GM23338 (cell line): Measurements from ENCODE around the gene HIVEP1. TPM values are rescaled to one million over a fixed set of nuclear protein-coding genes. Genes with fewer than 3 reads are reported as not detected.

ENCODE experiments used
- ATAC-seq: fragments of 200-7000 bp; cut with Tn5 transposase; 3 replicates; pipeline ENCODE4 v1.9.1; 2020
- DNase-seq: peaks from one replicate; pipeline ENCODE4 v3.0.0-alpha.2; 2015; ENCODE audit warnings: low spot score
- H2AFZ ChIP-seq: fragments of 200-600 bp; sonication (generic); 2 replicates; pipeline ENCODE4 v1.8.0; 2016; ENCODE audit warnings: antibody characterized with exemption, mild to moderate bottlenecking, moderate library complexity
- H3F3A ChIP-seq: fragments of 200-600 bp; sonication (generic); replicated peaks from 2 replicates; pipeline ENCODE4 v1.8.0; 2017; ENCODE audit warnings: antibody characterized with exemption, mixed run types, low read depth
- H3K27ac ChIP-seq: fragments of 200-600 bp; sonication (generic); 2 replicates; pipeline ENCODE4 v1.6.1; 2016; ENCODE audit warnings: low read depth
- H3K27me3 ChIP-seq: fragments of 200-600 bp; sonication (generic); 2 replicates; pipeline ENCODE4 v1.8.0; 2016; ENCODE audit warnings: mild to moderate bottlenecking, mixed run types, moderate library complexity; ENCODE audit not compliant: insufficient read depth
- H3K36me3 ChIP-seq: fragments of 200-600 bp; sonication (generic); 2 replicates; pipeline ENCODE4 v1.8.0; 2016; ENCODE audit warnings: mild to moderate bottlenecking; ENCODE audit not compliant: insufficient read depth
- H3K4me1 ChIP-seq: fragments of 200-600 bp; sonication (generic); 2 replicates; pipeline ENCODE4 v1.8.0; 2016; ENCODE audit warnings: mild to moderate bottlenecking, moderate library complexity; ENCODE audit not compliant: insufficient read depth
- H3K4me2 ChIP-seq: fragments of 200-600 bp; sonication (generic); 2 replicates; pipeline ENCODE4 v1.7.1; 2017; ENCODE audit warnings: mixed run types
- H3K4me3 ChIP-seq: fragments of 200-600 bp; sonication (generic); 2 replicates; pipeline ENCODE4 v1.6.1; 2016; ENCODE audit warnings: mixed run types
- H3K79me2 ChIP-seq: fragments of 200-600 bp; sonication (generic); replicated peaks from 2 replicates; pipeline ENCODE4 v1.8.0; 2017; ENCODE audit warnings: mild to moderate bottlenecking; ENCODE audit not compliant: insufficient read depth
- H3K9me2 ChIP-seq: fragments of 200-600 bp; sonication (generic); 2 replicates; pipeline ENCODE4 v1.8.0; 2017; ENCODE audit not compliant: insufficient read depth
- H4K20me1 ChIP-seq: fragments of 200-600 bp; sonication (generic); replicated peaks from 2 replicates; pipeline ENCODE4 v1.8.0; 2017; ENCODE audit warnings: mild to moderate bottlenecking; ENCODE audit not compliant: insufficient read depth
- H3K27ac Mint-ChIP-seq: 2 replicates; pipeline ENCODE4 v1.8.0; 2020; ENCODE audit warnings: inconsistent platforms, mild to moderate bottlenecking, moderate library complexity, mixed read lengths
- H3K27me3 Mint-ChIP-seq: 3 replicates; pipeline ENCODE4 v1.8.0; 2022; ENCODE audit warnings: low read depth, mild to moderate bottlenecking, moderate library complexity, mixed read lengths, inconsistent platforms; ENCODE audit not compliant: insufficient read depth, poor library complexity
- H3K36me3 Mint-ChIP-seq: 3 replicates; pipeline ENCODE4 v1.8.0; 2021; ENCODE audit warnings: low read depth, mild to moderate bottlenecking, inconsistent platforms, moderate library complexity, mixed read lengths
- H3K4me1 Mint-ChIP-seq: 3 replicates; pipeline ENCODE4 v1.8.0; 2020; ENCODE audit warnings: mild to moderate bottlenecking, inconsistent platforms, mixed read lengths
- H3K4me3 Mint-ChIP-seq: 3 replicates; pipeline ENCODE4 v1.8.0; 2021; ENCODE audit warnings: moderate library complexity, mild to moderate bottlenecking, inconsistent platforms, mixed read lengths
- H3K9me3 Mint-ChIP-seq: 3 replicates; pipeline ENCODE4 v1.8.0; 2020; ENCODE audit warnings: moderate library complexity, mild to moderate bottlenecking, inconsistent platforms, mixed read lengths
- CREB1 ChIP-seq: fragments of 250-450 bp; sonication (Bioruptor Pico); IDR thresholded peaks from 2 replicates; pipeline ENCODE4 v1.5.0; 2020; ENCODE audit warnings: low read depth, mild to moderate bottlenecking, moderate library complexity
- CTCF ChIP-seq, 2 experiments: fragments of 200-600 bp in 1 of 2; sonication (generic) in 1 of 2; conservative IDR thresholded peaks; 2 replicates each; pipeline versions ENCODE4 v1.5.1 to v1.6.1; 2016 to 2017; ENCODE audit warnings: antibody characterized with exemption in 2 of 2, low read depth in 2 of 2, mild to moderate bottlenecking in 2 of 2, moderate library complexity in 1 of 2
- ETS1 ChIP-seq: IDR thresholded peaks from 2 replicates; pipeline ENCODE4 v1.6.1; 2016; ENCODE audit warnings: antibody characterized with exemption
- EZH2 ChIP-seq: fragments of 200-600 bp; sonication (generic); IDR thresholded peaks from one replicate; pipeline ENCODE4 v1.8.0; 2017; ENCODE audit warnings: antibody characterized with exemption, mild to moderate bottlenecking, low read depth; ENCODE audit not compliant: unreplicated experiment
- EZH2phosphoT487 ChIP-seq: fragments of 200-600 bp; sonication (generic); IDR thresholded peaks from one replicate; pipeline ENCODE4 v1.8.1; 2018; ENCODE audit warnings: antibody characterized with exemption; ENCODE audit not compliant: unreplicated experiment
- JUNB ChIP-seq: IDR thresholded peaks from one replicate; pipeline ENCODE4 v1.6.1; 2016; ENCODE audit warnings: antibody characterized with exemption; ENCODE audit not compliant: unreplicated experiment
- NANOG ChIP-seq: IDR thresholded peaks from 2 replicates; pipeline ENCODE4 v1.6.1; 2016; ENCODE audit warnings: antibody characterized with exemption, borderline replicate concordance
- POLR2AphosphoS5 ChIP-seq: IDR thresholded peaks from 2 replicates; pipeline ENCODE4 v1.6.1; 2016; ENCODE audit warnings: antibody characterized with exemption, low read depth
- STAT1 ChIP-seq: IDR thresholded peaks from one replicate; pipeline ENCODE4 v1.6.1; 2016; ENCODE audit warnings: antibody characterized with exemption; ENCODE audit not compliant: unreplicated experiment
- ZNF114 ChIP-seq: fragments of 250-450 bp; sonication (Bioruptor Pico); IDR thresholded peaks from 2 replicates; pipeline ENCODE4 v1.5.0; 2020; ENCODE audit warnings: mild to moderate bottlenecking, moderate library complexity
- ZNF331 ChIP-seq: fragments of 250-450 bp; sonication (Bioruptor Pico); IDR thresholded peaks from 2 replicates; pipeline ENCODE4 v1.5.0; 2020; ENCODE audit warnings: low read depth, mild to moderate bottlenecking, moderate library complexity
- polyA plus RNA-seq: library from polyadenylated mRNA; unstranded; fragments of >200 nt; fragmentation: Nextera tagmentation; extraction: Ambion mirVana; gene quantifications from 2 replicates; pipeline ENCODE4 v1.2.1, GENCODE V29; 2016
- total RNA-seq: library from RNA; depleted of rRNA; stranded (reverse); fragments of >200 nt; shearing (Covaris generic); gene quantifications from 2 replicates; pipeline ENCODE4 v1.2.3, GENCODE V29; 2014
- TF ChIP-seq, protein P1 (sequence below): IDR thresholded peaks from one replicate; pipeline ENCODE4 v1.6.1; 2018; ENCODE audit warnings: antibody characterized with exemption; ENCODE audit not compliant: unreplicated experiment
- TF ChIP-seq, protein P2 (sequence below): fragments of 250-450 bp; sonication (Bioruptor Pico); IDR thresholded peaks from 2 replicates; pipeline ENCODE4 v1.5.0; 2020; ENCODE audit warnings: mild to moderate bottlenecking, moderate library complexity

HIVEP1 gene
- total and polyA plus RNA-seq, 2 experiments from 2014 or later, result 10.1 to 21.7 TPM

DNA sequence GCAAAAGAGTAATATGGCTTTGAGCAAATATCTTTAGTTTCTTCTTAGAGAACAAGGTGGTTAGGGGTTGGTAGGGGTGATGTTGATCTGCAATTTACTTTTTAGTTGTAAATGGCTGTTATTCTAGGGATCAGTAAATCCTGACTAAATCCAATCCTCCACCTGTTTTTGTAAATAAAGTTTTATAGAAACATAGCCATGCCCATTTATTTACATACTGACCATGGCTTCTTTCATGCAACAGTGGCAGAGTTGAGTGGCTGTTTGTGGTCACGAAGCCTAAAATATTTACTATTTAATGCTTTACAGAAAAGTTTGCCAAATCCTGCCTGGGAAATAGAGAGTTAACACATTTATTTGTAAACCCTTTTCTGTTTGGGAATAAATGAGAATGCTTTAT, 14.7 kb downstream of the HIVEP1 start:
- no peaks in the 10 kb centered on the region; the same call in 1 of the 2 replicates for H4K20me1 ChIP-seq
- H3F3A ChIP-seq, result no peaks in the 10 kb centered on the region
- peaks cover 34% of the 10 kb centered on the region for H3K4me1 Mint-ChIP-seq

More for the DNA sequence above, 14.7 kb downstream of the HIVEP1 start:
- H3K36me3 Mint-ChIP-seq, result peaks cover 45% of the 10 kb centered on the region; the same call in 2 of the 3 replicates
- Histone ChIP-seq H2AFZ (no peak overlapping the region), H3K4me2 (no peak overlapping the region), H3K79me2 (peaks cover 100% of the 10 kb centered on the region), H3K4me1 (peaks cover 4% of the 10 kb centered on the region; the same call in 1 of the 2 replicates), H3K36me3 (no peaks in the 10 kb centered on the region), H3K27ac (no peak overlapping the region), H3K9me2 (no peaks in the 10 kb centered on the region), H3K4me3 (no peak overlapping the region), H3K27me3 (no peaks in the 10 kb centered on the region)
- DNase-seq (no peak), ATAC-seq (no peak)
- TF ChIP-seq CREB1 (CRISPR knock-in tag) (no peak), STAT1 (no peak), POLR2AphosphoS5 (no peak), NANOG (no peak), EZH2phosphoT487 (no peak), CTCF (conservative IDR thresholded peaks at IDR 0.05; ENCODE audit: low read depth in 2 of 2) (no peak), ETS1 (no peak), ZNF331 (CRISPR knock-in tag) (no peak), ZNF114 (CRISPR knock-in tag) (no peak), EZH2 (no peak), JUNB (no peak)
- TF ChIP-seq, protein P1, sequence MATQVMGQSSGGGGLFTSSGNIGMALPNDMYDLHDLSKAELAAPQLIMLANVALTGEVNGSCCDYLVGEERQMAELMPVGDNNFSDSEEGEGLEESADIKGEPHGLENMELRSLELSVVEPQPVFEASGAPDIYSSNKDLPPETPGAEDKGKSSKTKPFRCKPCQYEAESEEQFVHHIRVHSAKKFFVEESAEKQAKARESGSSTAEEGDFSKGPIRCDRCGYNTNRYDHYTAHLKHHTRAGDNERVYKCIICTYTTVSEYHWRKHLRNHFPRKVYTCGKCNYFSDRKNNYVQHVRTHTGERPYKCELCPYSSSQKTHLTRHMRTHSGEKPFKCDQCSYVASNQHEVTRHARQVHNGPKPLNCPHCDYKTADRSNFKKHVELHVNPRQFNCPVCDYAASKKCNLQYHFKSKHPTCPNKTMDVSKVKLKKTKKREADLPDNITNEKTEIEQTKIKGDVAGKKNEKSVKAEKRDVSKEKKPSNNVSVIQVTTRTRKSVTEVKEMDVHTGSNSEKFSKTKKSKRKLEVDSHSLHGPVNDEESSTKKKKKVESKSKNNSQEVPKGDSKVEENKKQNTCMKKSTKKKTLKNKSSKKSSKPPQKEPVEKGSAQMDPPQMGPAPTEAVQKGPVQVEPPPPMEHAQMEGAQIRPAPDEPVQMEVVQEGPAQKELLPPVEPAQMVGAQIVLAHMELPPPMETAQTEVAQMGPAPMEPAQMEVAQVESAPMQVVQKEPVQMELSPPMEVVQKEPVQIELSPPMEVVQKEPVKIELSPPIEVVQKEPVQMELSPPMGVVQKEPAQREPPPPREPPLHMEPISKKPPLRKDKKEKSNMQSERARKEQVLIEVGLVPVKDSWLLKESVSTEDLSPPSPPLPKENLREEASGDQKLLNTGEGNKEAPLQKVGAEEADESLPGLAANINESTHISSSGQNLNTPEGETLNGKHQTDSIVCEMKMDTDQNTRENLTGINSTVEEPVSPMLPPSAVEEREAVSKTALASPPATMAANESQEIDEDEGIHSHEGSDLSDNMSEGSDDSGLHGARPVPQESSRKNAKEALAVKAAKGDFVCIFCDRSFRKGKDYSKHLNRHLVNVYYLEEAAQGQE, result no peak
- TF ChIP-seq, protein P2, sequence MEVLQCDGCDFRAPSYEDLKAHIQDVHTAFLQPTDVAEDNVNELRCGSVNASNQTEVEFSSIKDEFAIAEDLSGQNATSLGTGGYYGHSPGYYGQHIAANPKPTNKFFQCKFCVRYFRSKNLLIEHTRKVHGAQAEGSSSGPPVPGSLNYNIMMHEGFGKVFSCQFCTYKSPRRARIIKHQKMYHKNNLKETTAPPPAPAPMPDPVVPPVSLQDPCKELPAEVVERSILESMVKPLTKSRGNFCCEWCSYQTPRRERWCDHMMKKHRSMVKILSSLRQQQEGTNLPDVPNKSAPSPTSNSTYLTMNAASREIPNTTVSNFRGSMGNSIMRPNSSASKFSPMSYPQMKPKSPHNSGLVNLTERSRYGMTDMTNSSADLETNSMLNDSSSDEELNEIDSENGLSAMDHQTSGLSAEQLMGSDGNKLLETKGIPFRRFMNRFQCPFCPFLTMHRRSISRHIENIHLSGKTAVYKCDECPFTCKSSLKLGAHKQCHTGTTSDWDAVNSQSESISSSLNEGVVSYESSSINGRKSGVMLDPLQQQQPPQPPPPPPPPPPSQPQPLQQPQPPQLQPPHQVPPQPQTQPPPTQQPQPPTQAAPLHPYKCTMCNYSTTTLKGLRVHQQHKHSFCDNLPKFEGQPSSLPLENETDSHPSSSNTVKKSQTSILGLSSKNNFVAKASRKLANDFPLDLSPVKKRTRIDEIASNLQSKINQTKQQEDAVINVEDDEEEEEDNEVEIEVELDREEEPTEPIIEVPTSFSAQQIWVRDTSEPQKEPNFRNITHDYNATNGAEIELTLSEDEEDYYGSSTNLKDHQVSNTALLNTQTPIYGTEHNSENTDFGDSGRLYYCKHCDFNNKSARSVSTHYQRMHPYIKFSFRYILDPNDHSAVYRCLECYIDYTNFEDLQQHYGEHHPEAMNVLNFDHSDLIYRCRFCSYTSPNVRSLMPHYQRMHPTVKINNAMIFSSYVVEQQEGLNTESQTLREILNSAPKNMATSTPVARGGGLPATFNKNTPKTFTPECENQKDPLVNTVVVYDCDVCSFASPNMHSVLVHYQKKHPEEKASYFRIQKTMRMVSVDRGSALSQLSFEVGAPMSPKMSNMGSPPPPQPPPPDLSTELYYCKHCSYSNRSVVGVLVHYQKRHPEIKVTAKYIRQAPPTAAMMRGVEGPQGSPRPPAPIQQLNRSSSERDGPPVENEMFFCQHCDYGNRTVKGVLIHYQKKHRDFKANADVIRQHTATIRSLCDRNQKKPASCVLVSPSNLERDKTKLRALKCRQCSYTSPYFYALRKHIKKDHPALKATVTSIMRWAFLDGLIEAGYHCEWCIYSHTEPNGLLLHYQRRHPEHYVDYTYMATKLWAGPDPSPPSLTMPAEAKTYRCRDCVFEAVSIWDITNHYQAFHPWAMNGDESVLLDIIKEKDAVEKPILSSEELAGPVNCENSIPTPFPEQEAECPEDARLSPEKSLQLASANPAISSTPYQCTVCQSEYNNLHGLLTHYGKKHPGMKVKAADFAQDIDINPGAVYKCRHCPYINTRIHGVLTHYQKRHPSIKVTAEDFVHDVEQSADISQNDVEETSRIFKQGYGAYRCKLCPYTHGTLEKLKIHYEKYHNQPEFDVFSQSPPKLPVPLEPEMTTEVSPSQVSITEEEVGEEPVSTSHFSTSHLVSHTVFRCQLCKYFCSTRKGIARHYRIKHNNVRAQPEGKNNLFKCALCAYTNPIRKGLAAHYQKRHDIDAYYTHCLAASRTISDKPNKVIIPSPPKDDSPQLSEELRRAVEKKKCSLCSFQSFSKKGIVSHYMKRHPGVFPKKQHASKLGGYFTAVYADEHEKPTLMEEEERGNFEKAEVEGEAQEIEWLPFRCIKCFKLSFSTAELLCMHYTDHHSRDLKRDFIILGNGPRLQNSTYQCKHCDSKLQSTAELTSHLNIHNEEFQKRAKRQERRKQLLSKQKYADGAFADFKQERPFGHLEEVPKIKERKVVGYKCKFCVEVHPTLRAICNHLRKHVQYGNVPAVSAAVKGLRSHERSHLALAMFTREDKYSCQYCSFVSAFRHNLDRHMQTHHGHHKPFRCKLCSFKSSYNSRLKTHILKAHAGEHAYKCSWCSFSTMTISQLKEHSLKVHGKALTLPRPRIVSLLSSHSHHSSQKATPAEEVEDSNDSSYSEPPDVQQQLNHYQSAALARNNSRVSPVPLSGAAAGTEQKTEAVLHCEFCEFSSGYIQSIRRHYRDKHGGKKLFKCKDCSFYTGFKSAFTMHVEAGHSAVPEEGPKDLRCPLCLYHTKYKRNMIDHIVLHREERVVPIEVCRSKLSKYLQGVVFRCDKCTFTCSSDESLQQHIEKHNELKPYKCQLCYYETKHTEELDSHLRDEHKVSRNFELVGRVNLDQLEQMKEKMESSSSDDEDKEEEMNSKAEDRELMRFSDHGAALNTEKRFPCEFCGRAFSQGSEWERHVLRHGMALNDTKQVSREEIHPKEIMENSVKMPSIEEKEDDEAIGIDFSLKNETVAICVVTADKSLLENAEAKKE, result no peak
- peaks cover 3% of the 10 kb centered on the region for H3K27me3 Mint-ChIP-seq
- H3K4me3 Mint-ChIP-seq, result no peak overlapping the region
- H3K9me3 Mint-ChIP-seq, result no peaks in the 10 kb centered on the region
- no peak overlapping the region for H3K27ac Mint-ChIP-seq
